Vagina (tissue), 2 donors: ENCODE measurements around the gene LONRF2. TPM values are rescaled to one million over a fixed set of nuclear protein-coding genes. Genes with fewer than 3 reads are reported as not detected.

Source experiments
- DNase-seq, 2 donors: peaks; one replicate each; pipeline ENCODE4 v3.0.0-alpha.2; 2017; ENCODE audit errors: extremely low spot score in 2 of 2
- H3K27ac ChIP-seq: fragments of 200-600 bp; sonication (generic); one replicate; pipeline ENCODE4 v1.5.1; 2019
- H3K27me3 ChIP-seq: fragments of 200-600 bp; sonication (generic); one replicate; pipeline ENCODE4 v1.5.1; 2019
- H3K36me3 ChIP-seq, 2 donors: fragments of 200-600 bp; sonication (generic); one replicate each; pipeline ENCODE4 v1.5.1; 2017 to 2019
- H3K4me1 ChIP-seq: fragments of 200-600 bp; sonication (generic); one replicate; pipeline ENCODE4 v1.5.1; 2019
- H3K4me3 ChIP-seq, 2 donors: fragments of 200-600 bp; sonication (generic); 1 replicate in 1 of 2; 2 replicates in 1 of 2; pipeline ENCODE4 v1.5.1; 2016 to 2019
- H3K9me3 ChIP-seq: fragments of 200-600 bp; sonication (generic); one replicate; pipeline ENCODE4 v1.5.1; 2019
- CTCF ChIP-seq, 3 experiments: fragments of 450-650 bp in 2 of 3; fragments of 200-600 bp in 1 of 3; sonication (generic) in 1 of 3; IDR thresholded peaks; one replicate each; pipeline ENCODE4 v1.5.1; 2017 to 2019; ENCODE audit warnings: antibody characterized with exemption in 3 of 3, mild to moderate bottlenecking in 2 of 3, moderate library complexity in 2 of 3
- POLR2A ChIP-seq, 2 donors: fragments of 450-650 bp; IDR thresholded peaks; one replicate each; pipeline ENCODE4 v1.6.1; 2017; ENCODE audit warnings: antibody characterized with exemption in 2 of 2, mild to moderate bottlenecking in 2 of 2, moderate library complexity in 2 of 2
- POLR2AphosphoS5 ChIP-seq, 2 donors: sonication (generic); formaldehyde crosslinking; IDR thresholded peaks; one replicate each; pipeline ENCODE4 v1.9.0; 2017; ENCODE audit warnings: antibody characterized with exemption in 2 of 2, mild to moderate bottlenecking in 2 of 2, low read depth in 1 of 2; ENCODE audit not compliant: insufficient read depth in 1 of 2
- intact Hi-C: fragments of 100-400 bp; cut with DNase I; formaldehyde crosslinking; loops from one replicate; pipeline ENCODE4 v1.15.1; 2023
- total RNA-seq: library from RNA; depleted of rRNA; stranded (reverse); fragments of >200 nt; gene quantifications from one replicate; pipeline ENCODE4 v1.2.3, GENCODE V29; 2016

Gene LONRF2
- total RNA-seq, 1 donor from 2014 or later = 9.6 TPM

GRCh38 chr2:100339823-100340222 lies 17.5 kb upstream of the LONRF2 start:
- TF ChIP-seq POLR2A (IDR thresholded peaks at IDR 0.05) (no peak), CTCF (IDR thresholded peaks at IDR 0.05) (no peak), POLR2AphosphoS5 (IDR thresholded peaks at IDR 0.05; ENCODE audit: insufficient read depth in 1 of 2, low read depth in 1 of 2) (no peak)
- no peaks in the 10 kb centered on the region for H3K4me1 ChIP-seq
- no peak for DNase-seq
- no peak overlapping the region for H3K27ac ChIP-seq
- H3K36me3 ChIP-seq = no peaks in the 10 kb centered on the region
- H3K9me3 ChIP-seq = no peaks in the 10 kb centered on the region
- intact Hi-C loops = no loop called here
- no peak overlapping the region for H3K4me3 ChIP-seq
- H3K27me3 ChIP-seq = no peaks in the 10 kb centered on the region

- H3K4me1 ChIP-seq = no peaks in the 10 kb centered on the region
These were observed 12.6 kb upstream of the LONRF2 start for GRCh38 chr2:100334929-100335328.

GRCh38 chr2:100327742-100328141 lies 5.4 kb upstream of the LONRF2 start:
- no peak for DNase-seq
- Histone ChIP-seq H3K4me3 (no peak overlapping the region), H3K27me3 (no peaks in the 10 kb centered on the region), H3K36me3 (no peaks in the 10 kb centered on the region), H3K27ac (no peak overlapping the region), H3K4me1 (no peaks in the 10 kb centered on the region), H3K9me3 (no peaks in the 10 kb centered on the region)
- TF ChIP-seq POLR2A (IDR thresholded peaks at IDR 0.05) (no peak), POLR2AphosphoS5 (IDR thresholded peaks at IDR 0.05; ENCODE audit: insufficient read depth in 1 of 2, low read depth in 1 of 2) (no peak), CTCF (IDR thresholded peaks at IDR 0.05) (no peak)
- intact Hi-C loops = no loop called here

More at GRCh38 chr2:100334929-100335328, 12.6 kb upstream of the LONRF2 start:
- Histone ChIP-seq H3K4me3 (no peak overlapping the region), H3K27me3 (no peaks in the 10 kb centered on the region), H3K36me3 (no peaks in the 10 kb centered on the region), H3K9me3 (no peaks in the 10 kb centered on the region), H3K27ac (no peak overlapping the region)
- TF ChIP-seq POLR2A (IDR thresholded peaks at IDR 0.05) (no peak), CTCF (IDR thresholded peaks at IDR 0.05) (no peak)
- DNase-seq = no peak
- intact Hi-C loops = no loop called here

- Histone ChIP-seq H3K4me1 (peaks cover 19% of the 10 kb centered on the region), H3K9me3 (no peaks in the 10 kb centered on the region), H3K27me3 (no peaks in the 10 kb centered on the region), H3K27ac (peak overlapping the region; percentile 58), H3K36me3 (no peaks in the 10 kb centered on the region), H3K4me3 (peak overlapping the region; percentile 56 to 67)
- no peak for DNase-seq
- intact Hi-C loops = no loop called here
- no peak for TF ChIP-seq POLR2A (IDR thresholded peaks at IDR 0.05)
- no peak for TF ChIP-seq POLR2AphosphoS5 (IDR thresholded peaks at IDR 0.05; ENCODE audit: insufficient read depth in 1 of 2, low read depth in 1 of 2)
- TF ChIP-seq CTCF (IDR thresholded peaks at IDR 0.05) = no peak
These were observed 979 bp downstream of the LONRF2 start for GRCh38 chr2:100321179-100321865.

GRCh38 chr2:100320547-100321178 lies 1.6 kb downstream of the LONRF2 start:
- H3K27ac ChIP-seq = peak overlapping the region; percentile 51
- intact Hi-C loops = no loop called here
- peaks cover 19% of the 10 kb centered on the region for H3K4me1 ChIP-seq
- H3K9me3 ChIP-seq = no peaks in the 10 kb centered on the region
- no peaks in the 10 kb centered on the region for H3K36me3 ChIP-seq
- no peak for DNase-seq
- peak overlapping the region; percentile 56 to 67 for H3K4me3 ChIP-seq
- TF ChIP-seq POLR2A (IDR thresholded peaks at IDR 0.05) = no peak
- TF ChIP-seq CTCF (IDR thresholded peaks at IDR 0.05) = no peak
- no peak for TF ChIP-seq POLR2AphosphoS5 (IDR thresholded peaks at IDR 0.05; ENCODE audit: insufficient read depth in 1 of 2, low read depth in 1 of 2)
- H3K27me3 ChIP-seq = no peaks in the 10 kb centered on the region
